Tibial nerve (tissue), 4 donors: ENCODE data around the gene RNF4. TPM values are rescaled to one million over a fixed set of nuclear protein-coding genes. Genes with fewer than 3 reads are reported as not detected.

Experiments used
- DNase-seq, 2 donors: peaks; one replicate each; pipeline ENCODE4 v3.0.0-alpha.2; 2019; ENCODE audit warnings: low spot score in 2 of 2
- H3K27ac ChIP-seq, 4 donors: fragments of 200-600 bp; sonication (generic) in 3 of 4; one replicate each; pipeline ENCODE4 v1.5.1; 2017 to 2019; ENCODE audit warnings: mild to moderate bottlenecking in 1 of 4
- H3K27me3 ChIP-seq, 2 donors: fragments of 200-600 bp; sonication (generic) in 1 of 2; one replicate each; pipeline versions ENCODE4 v1.5.1 to v1.6.0; 2017 to 2019
- H3K36me3 ChIP-seq, 3 donors: fragments of 200-600 bp; sonication (generic); one replicate each; pipeline ENCODE4 v1.5.1; 2018 to 2019
- H3K4me1 ChIP-seq, 4 donors: fragments of 200-600 bp; sonication (generic) in 3 of 4; one replicate each; pipeline ENCODE4 v1.5.1; 2017 to 2019
- H3K4me3 ChIP-seq, 4 donors: fragments of 200-600 bp; sonication (generic) in 3 of 4; one replicate each; pipeline ENCODE4 v1.5.1; 2017 to 2019; ENCODE audit warnings: mild to moderate bottlenecking in 1 of 4, moderate library complexity in 1 of 4
- H3K9me3 ChIP-seq, 4 donors: fragments of 200-600 bp; sonication (generic) in 3 of 4; one replicate each; pipeline ENCODE4 v1.5.1; 2017 to 2019
- EP300 ChIP-seq, 2 donors: sonication (generic); formaldehyde crosslinking; IDR thresholded peaks; one replicate each; pipeline ENCODE4 v1.6.1; 2017; ENCODE audit warnings: antibody characterized with exemption in 2 of 2, mild to moderate bottlenecking in 1 of 2
- POLR2A ChIP-seq, 2 donors: fragments of 450-650 bp; IDR thresholded peaks; one replicate each; pipeline ENCODE4 v1.6.1; 2017; ENCODE audit warnings: antibody characterized with exemption in 2 of 2, mild to moderate bottlenecking in 2 of 2, moderate library complexity in 2 of 2
- WGBS, 2 donors: methylation state at CpG; one replicate each; pipeline ENCODE4 v1.1.5; 2018; 5-methylcytosine and 5-hydroxymethylcytosine counted together
- total RNA-seq, 4 donors: library from RNA; depleted of rRNA; stranded (reverse); fragments of >200 nt; gene quantifications; one replicate each; pipeline ENCODE4 v1.1.0, GENCODE V29; 2016
- TF ChIP-seq, protein P1 (sequence below), 5 experiments: fragments of 200-600 bp in 3 of 5; fragments of 450-650 bp in 2 of 5; sonication (generic) in 3 of 5; IDR thresholded peaks; one replicate each; pipeline ENCODE4 v1.5.1; 2016 to 2019; ENCODE audit warnings: antibody characterized with exemption in 5 of 5, mild to moderate bottlenecking in 3 of 5, moderate library complexity in 2 of 5

Gene RNF4
- total RNA-seq, 4 donors from 2014 or later = 33.0 to 67.7 (median 49.3) TPM

DNA sequence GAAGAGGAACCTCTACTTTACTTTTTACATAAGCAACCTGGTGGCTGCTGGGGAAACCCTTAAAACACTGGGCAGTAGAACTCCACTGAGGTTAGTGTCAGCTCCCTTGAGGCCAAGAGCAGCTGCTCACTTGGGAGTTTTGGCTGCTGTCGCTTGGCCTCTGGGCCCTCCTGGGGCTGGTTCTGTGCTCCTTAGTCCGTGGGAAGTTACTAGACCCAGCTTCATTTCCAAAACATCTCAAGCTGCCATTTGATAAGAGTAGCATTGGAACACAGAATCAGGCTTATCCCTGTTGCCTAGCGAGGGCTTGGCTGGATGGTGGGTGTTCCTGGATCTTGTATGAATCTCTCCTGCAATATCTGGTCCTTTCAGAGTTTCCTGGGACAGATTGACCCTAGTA lies 26.1 kb downstream of the RNF4 start:
- Histone ChIP-seq H3K36me3 (peaks cover 0 to 98% (median 25%) of the 10 kb centered on the region in 3 donors), H3K4me1 (peaks cover 0 to 22% (median 0%) of the 10 kb centered on the region in 4 donors), H3K4me3 (no peak overlapping the region), H3K9me3 (no peaks in the 10 kb centered on the region), H3K27me3 (no peaks in the 10 kb centered on the region), H3K27ac (no peak overlapping the region)
- TF ChIP-seq POLR2A (IDR thresholded peaks at IDR 0.05) = no peak
- TF ChIP-seq EP300 (IDR thresholded peaks at IDR 0.05) = no peak
- TF ChIP-seq, protein P1, sequence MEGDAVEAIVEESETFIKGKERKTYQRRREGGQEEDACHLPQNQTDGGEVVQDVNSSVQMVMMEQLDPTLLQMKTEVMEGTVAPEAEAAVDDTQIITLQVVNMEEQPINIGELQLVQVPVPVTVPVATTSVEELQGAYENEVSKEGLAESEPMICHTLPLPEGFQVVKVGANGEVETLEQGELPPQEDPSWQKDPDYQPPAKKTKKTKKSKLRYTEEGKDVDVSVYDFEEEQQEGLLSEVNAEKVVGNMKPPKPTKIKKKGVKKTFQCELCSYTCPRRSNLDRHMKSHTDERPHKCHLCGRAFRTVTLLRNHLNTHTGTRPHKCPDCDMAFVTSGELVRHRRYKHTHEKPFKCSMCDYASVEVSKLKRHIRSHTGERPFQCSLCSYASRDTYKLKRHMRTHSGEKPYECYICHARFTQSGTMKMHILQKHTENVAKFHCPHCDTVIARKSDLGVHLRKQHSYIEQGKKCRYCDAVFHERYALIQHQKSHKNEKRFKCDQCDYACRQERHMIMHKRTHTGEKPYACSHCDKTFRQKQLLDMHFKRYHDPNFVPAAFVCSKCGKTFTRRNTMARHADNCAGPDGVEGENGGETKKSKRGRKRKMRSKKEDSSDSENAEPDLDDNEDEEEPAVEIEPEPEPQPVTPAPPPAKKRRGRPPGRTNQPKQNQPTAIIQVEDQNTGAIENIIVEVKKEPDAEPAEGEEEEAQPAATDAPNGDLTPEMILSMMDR (IDR thresholded peaks at IDR 0.05) = no peak
- WGBS, 2 donors = 68 to 82% methylated on average over 3 of the region's 3 CpGs
- no peak for DNase-seq

GRCh38 chr4:2497324-2497723 lies 28.4 kb downstream of the RNF4 start:
- TF ChIP-seq, protein P1 (IDR thresholded peaks at IDR 0.05) = no peak
- TF ChIP-seq POLR2A (IDR thresholded peaks at IDR 0.05) (no peak), EP300 (IDR thresholded peaks at IDR 0.05) (no peak)

GRCh38 chr4:2497931-2498330 lies 29.0 kb downstream of the RNF4 start:
- TF ChIP-seq POLR2A (IDR thresholded peaks at IDR 0.05) = no peak
- TF ChIP-seq, protein P1 (IDR thresholded peaks at IDR 0.05) = no peak
- TF ChIP-seq EP300 (IDR thresholded peaks at IDR 0.05) = no peak
- no peak overlapping the region for H3K4me3 ChIP-seq
- H3K4me1 ChIP-seq = peaks cover 0 to 8% (median 0%) of the 10 kb centered on the region in 4 donors
- 87 to 88% methylated on average over 9 of the region's 9 CpGs for WGBS, 2 donors
- H3K9me3 ChIP-seq = no peaks in the 10 kb centered on the region
- H3K27ac ChIP-seq = no peak overlapping the region
- peaks cover 0 to 98% (median 23%) of the 10 kb centered on the region in 3 donors for H3K36me3 ChIP-seq
- H3K27me3 ChIP-seq = no peaks in the 10 kb centered on the region
- DNase-seq = peak in 1 of 2 donors; percentile 16

More at GRCh38 chr4:2497324-2497723, 28.4 kb downstream of the RNF4 start:
- H3K9me3 ChIP-seq = no peaks in the 10 kb centered on the region
- no peak for DNase-seq
- peaks cover 0 to 98% (median 23%) of the 10 kb centered on the region in 3 donors for H3K36me3 ChIP-seq
- H3K27ac ChIP-seq = no peak overlapping the region
- H3K27me3 ChIP-seq = no peaks in the 10 kb centered on the region
- H3K4me3 ChIP-seq = no peak overlapping the region
- peaks cover 0 to 13% (median 0%) of the 10 kb centered on the region in 4 donors for H3K4me1 ChIP-seq
- WGBS, 2 donors = 92 to 96% methylated on average over 4 of the region's 4 CpGs

DNA sequence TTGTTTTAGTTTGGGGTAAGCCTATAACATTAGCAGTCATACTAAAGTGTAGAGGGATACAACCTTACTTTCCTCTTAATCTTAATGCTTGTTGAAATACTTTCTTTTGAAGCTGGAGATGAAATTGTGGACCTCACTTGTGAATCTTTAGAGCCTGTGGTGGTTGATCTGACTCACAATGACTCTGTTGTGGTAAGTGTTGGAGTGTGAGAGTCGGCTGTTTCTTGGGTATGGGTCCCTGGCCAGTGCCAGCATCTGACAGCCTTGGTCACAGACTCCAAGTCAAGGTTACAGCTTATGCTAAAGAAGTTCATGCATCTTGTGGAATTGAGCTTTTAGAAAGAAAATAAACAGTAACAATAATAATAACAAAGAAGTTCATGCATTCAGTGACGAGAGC lies 31.6 kb downstream of the RNF4 start:
- Histone ChIP-seq H3K4me3 (no peak overlapping the region), H3K9me3 (no peaks in the 10 kb centered on the region), H3K36me3 (peaks cover 0 to 85% (median 23%) of the 10 kb centered on the region in 3 donors), H3K27me3 (no peaks in the 10 kb centered on the region), H3K4me1 (no peaks in the 10 kb centered on the region), H3K27ac (no peak overlapping the region)
- no peak for DNase-seq
- WGBS, 2 donors = 69 to 75% methylated on average over 2 of the region's 2 CpGs
- TF ChIP-seq EP300 (IDR thresholded peaks at IDR 0.05) = no peak
- TF ChIP-seq, protein P1 (IDR thresholded peaks at IDR 0.05) = no peak
- no peak for TF ChIP-seq POLR2A (IDR thresholded peaks at IDR 0.05)

DNA sequence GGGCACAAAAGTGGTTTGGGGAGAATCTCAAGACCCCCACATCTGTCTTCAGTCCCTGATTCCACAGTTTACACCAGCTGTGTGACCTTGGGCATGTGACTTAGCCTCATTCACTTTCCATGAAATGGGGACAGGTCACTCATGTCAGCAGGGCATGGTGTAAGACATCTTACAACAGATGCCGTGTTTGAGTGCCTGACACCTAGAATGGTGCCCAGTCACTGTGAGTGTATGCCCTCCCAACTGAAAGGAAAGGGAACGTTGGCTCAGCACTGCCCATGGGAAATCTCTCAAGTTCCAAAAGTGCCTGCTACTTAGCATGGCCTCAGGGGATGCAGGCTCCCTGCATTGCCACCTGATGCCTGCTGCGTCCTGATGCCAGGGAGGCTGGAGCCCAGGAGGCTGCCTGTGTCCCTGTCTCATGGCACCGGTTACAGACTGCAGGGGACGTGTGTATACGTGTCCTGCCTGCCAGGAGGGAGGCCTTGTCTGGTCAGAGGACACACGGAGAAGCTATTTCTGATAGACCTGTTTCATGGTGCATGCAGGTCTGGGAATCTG lies 32.2 kb downstream of the RNF4 start:
- Histone ChIP-seq H3K36me3 (peaks cover 0 to 84% (median 23%) of the 10 kb centered on the region in 3 donors), H3K9me3 (no peaks in the 10 kb centered on the region), H3K27ac (no peak overlapping the region), H3K4me1 (no peaks in the 10 kb centered on the region), H3K27me3 (no peaks in the 10 kb centered on the region), H3K4me3 (no peak overlapping the region)
- TF ChIP-seq EP300 (IDR thresholded peaks at IDR 0.05) (no peak), POLR2A (IDR thresholded peaks at IDR 0.05) (no peak)
- 92 to 97% methylated on average over 6 to 7 of the region's 7 CpGs for WGBS, 2 donors
- no peak for DNase-seq
